Measurements from ENCODE around the gene VPS13D.

Gene VPS13D

GRCh38 chr1:12561121-12561520 is 331.3 kb downstream of the VPS13D start:
- no peaks in the 10 kb centered on the region for H3K36me3 ChIP-seq (ENCODE audit: insufficient read depth, low read length)
- no peak overlapping the region for H3K27ac ChIP-seq
- no peak overlapping the region for H3K9ac ChIP-seq (ENCODE audit: insufficient read length)
- no peak for DNase-seq (ENCODE audit: low read depth, low spot score)
- no peaks in the 10 kb centered on the region for H3K9me3 ChIP-seq (ENCODE audit: low read depth, low read length)
- no peak overlapping the region for H3K4me3 ChIP-seq
- TF ChIP-seq EZH2 (IDR thresholded peaks at IDR 0.05), result no peak
- no peak for TF ChIP-seq FOXP2 (optimal IDR thresholded peaks at IDR 0.05; ENCODE audit: control extremely low read depth, extremely low read length, insufficient read depth)
- no peak for TF ChIP-seq POLR2AphosphoS5 (IDR thresholded peaks at IDR 0.05; ENCODE audit: borderline replicate concordance, low read depth, low read length)

All from SK-N-MC (cell line).